Astrocyte (in vitro differentiated cells and primary cell): ENCODE data around the gene DDR1. TPM values are rescaled to one million over a fixed set of nuclear protein-coding genes. Genes with fewer than 3 reads are reported as not detected.

Experiments used
- DNase-seq: peaks from one replicate; pipeline ENCODE4 v3.0.0-alpha.2; 2010; ENCODE audit warnings: low read depth
- FAIRE-seq: peaks from 2 replicates; lab custom pipeline; 2011; peaks lifted over from hg19 to GRCh38; lab: Jason Lieb, UNC
- H2AFZ ChIP-seq: 2 replicates; pipeline ENCODE4 v1.6.0; 2012; ENCODE audit warnings: low read depth, low read length, inconsistent platforms
- H3K27ac ChIP-seq: 2 replicates; pipeline ENCODE4 v1.5.1; 2011; ENCODE audit warnings: low read depth, low read length, inconsistent platforms
- H3K27me3 ChIP-seq: 2 replicates; pipeline ENCODE4 v1.6.0; 2011; ENCODE audit warnings: low read length, inconsistent platforms; ENCODE audit not compliant: insufficient read depth
- H3K36me3 ChIP-seq: 2 replicates; pipeline ENCODE4 v1.5.1; 2011; ENCODE audit warnings: low read length, inconsistent platforms; ENCODE audit not compliant: insufficient read depth
- H3K4me1 ChIP-seq: 2 replicates; pipeline ENCODE4 v1.5.1; 2011; ENCODE audit warnings: low read length, inconsistent platforms; ENCODE audit not compliant: insufficient read depth
- H3K4me2 ChIP-seq: 2 replicates; pipeline ENCODE4 v1.6.0; 2012; ENCODE audit warnings: low read length, inconsistent platforms
- H3K4me3 ChIP-seq: 2 replicates; pipeline ENCODE4 v1.5.1; 2011; ENCODE audit warnings: low read depth, mild to moderate bottlenecking, low read length, inconsistent platforms; ENCODE audit not compliant: insufficient read depth
- H3K79me2 ChIP-seq: 2 replicates; pipeline ENCODE4 v1.6.0; 2012; ENCODE audit warnings: mild to moderate bottlenecking, low read length, inconsistent platforms; ENCODE audit not compliant: insufficient read depth
- H3K9ac ChIP-seq: 2 replicates; pipeline ENCODE4 v1.6.0; 2012; ENCODE audit warnings: mild to moderate bottlenecking, low read length, inconsistent platforms
- H3K9me3 ChIP-seq: 2 replicates; pipeline ENCODE4 v1.5.1; 2012; ENCODE audit warnings: low read depth, mild to moderate bottlenecking, low read length, inconsistent platforms; ENCODE audit not compliant: insufficient read depth
- H4K20me1 ChIP-seq: 2 replicates; pipeline ENCODE4 v1.6.0; 2012; ENCODE audit warnings: low read length, inconsistent platforms; ENCODE audit not compliant: insufficient read depth
- H3K27ac Mint-ChIP-seq: one replicate; pipeline ENCODE4 v1.8.0; 2021; ENCODE audit warnings: mild to moderate bottlenecking, mixed read lengths; ENCODE audit not compliant: unreplicated experiment
- H3K27me3 Mint-ChIP-seq: one replicate; pipeline ENCODE4 v1.8.0; 2021; ENCODE audit warnings: low read depth, mixed read lengths; ENCODE audit not compliant: unreplicated experiment
- H3K36me3 Mint-ChIP-seq: one replicate; pipeline ENCODE4 v1.8.0; 2021; ENCODE audit warnings: low read depth, mixed read lengths; ENCODE audit not compliant: unreplicated experiment
- H3K4me1 Mint-ChIP-seq: one replicate; pipeline ENCODE4 v1.8.0; 2021; ENCODE audit warnings: low read depth, mixed read lengths; ENCODE audit not compliant: unreplicated experiment
- H3K4me3 Mint-ChIP-seq: one replicate; pipeline ENCODE4 v1.8.0; 2021; ENCODE audit warnings: mild to moderate bottlenecking, moderate library complexity, mixed read lengths; ENCODE audit not compliant: unreplicated experiment
- H3K9me3 Mint-ChIP-seq: one replicate; pipeline ENCODE4 v1.8.0; 2021; ENCODE audit warnings: mild to moderate bottlenecking, mixed read lengths; ENCODE audit not compliant: unreplicated experiment
- CTCF ChIP-seq: IDR thresholded peaks from 2 replicates; pipeline ENCODE4 v1.5.1; 2011; ENCODE audit warnings: low read depth, mild to moderate bottlenecking, inconsistent platforms, low read length, moderate library complexity; ENCODE audit not compliant: insufficient read depth
- EZH2 ChIP-seq: IDR thresholded peaks from 2 replicates; pipeline ENCODE4 v1.6.1; 2012; ENCODE audit warnings: mild to moderate bottlenecking, low read length, inconsistent platforms; ENCODE audit not compliant: insufficient read depth
- total RNA-seq: library from RNA; stranded (reverse); gene quantifications from 2 replicates; pipeline ENCODE4 v1.2.1, GENCODE V29; 2021

Gene DDR1
- total RNA-seq, 1 donor from 2014 or later = 144 TPM

GRCh38 chr6:30837432-30837831 is 46.9 kb upstream of the DDR1 start:
- H3K4me1 Mint-ChIP-seq = peaks cover 4% of the 10 kb centered on the region
- no peak for DNase-seq

GRCh38 chr6:30837870-30838269 is 46.4 kb upstream of the DDR1 start:
- Mint-ChIP-seq H3K27ac (no peak overlapping the region), H3K4me1 (peaks cover 6% of the 10 kb centered on the region), H3K27me3 (peaks cover 6% of the 10 kb centered on the region), H3K9me3 (no peaks in the 10 kb centered on the region), H3K36me3 (no peaks in the 10 kb centered on the region), H3K4me3 (no peak overlapping the region)
- H3K9ac ChIP-seq = no peak overlapping the region
- no peaks in the 10 kb centered on the region for H3K79me2 ChIP-seq
- no peak overlapping the region for H3K27ac ChIP-seq
- H3K4me1 ChIP-seq = peaks cover 5% of the 10 kb centered on the region
- DNase-seq (no peak), FAIRE-seq (no peak)
- no peaks in the 10 kb centered on the region for H3K36me3 ChIP-seq
- no peaks in the 10 kb centered on the region for H3K9me3 ChIP-seq
- H3K27me3 ChIP-seq = no peaks in the 10 kb centered on the region
- no peak for TF ChIP-seq CTCF
- no peak for TF ChIP-seq EZH2
- no peaks in the 10 kb centered on the region for H4K20me1 ChIP-seq
- H3K4me2 ChIP-seq = no peak overlapping the region
- H2AFZ ChIP-seq = no peak overlapping the region
- no peak overlapping the region for H3K4me3 ChIP-seq

More at GRCh38 chr6:30837432-30837831, 46.9 kb upstream of the DDR1 start:
- H4K20me1 ChIP-seq = no peaks in the 10 kb centered on the region
- H3K4me1 ChIP-seq = peaks cover 5% of the 10 kb centered on the region
- H3K27me3 ChIP-seq = no peaks in the 10 kb centered on the region
- Mint-ChIP-seq H3K9me3 (no peaks in the 10 kb centered on the region), H3K36me3 (no peaks in the 10 kb centered on the region), H3K4me3 (no peak overlapping the region), H3K27ac (no peak overlapping the region), H3K27me3 (peaks cover 6% of the 10 kb centered on the region)
- no peak overlapping the region for H2AFZ ChIP-seq
- H3K27ac ChIP-seq = no peak overlapping the region
- no peaks in the 10 kb centered on the region for H3K36me3 ChIP-seq
- no peak overlapping the region for H3K4me2 ChIP-seq
- no peak for TF ChIP-seq CTCF
- TF ChIP-seq EZH2 = no peak
- FAIRE-seq = no peak
- no peaks in the 10 kb centered on the region for H3K79me2 ChIP-seq
- H3K9me3 ChIP-seq = no peaks in the 10 kb centered on the region
- H3K4me3 ChIP-seq = no peak overlapping the region
- no peak overlapping the region for H3K9ac ChIP-seq

- Histone ChIP-seq H2AFZ (no peak overlapping the region), H3K9ac (no peak overlapping the region), H4K20me1 (no peaks in the 10 kb centered on the region), H3K4me1 (peaks cover 12% of the 10 kb centered on the region), H3K27me3 (no peaks in the 10 kb centered on the region), H3K36me3 (no peaks in the 10 kb centered on the region), H3K79me2 (no peaks in the 10 kb centered on the region), H3K9me3 (no peaks in the 10 kb centered on the region), H3K4me3 (no peak overlapping the region), H3K4me2 (no peak overlapping the region), H3K27ac (no peak overlapping the region)
- FAIRE-seq (no peak), DNase-seq (no peak)
- no peak for TF ChIP-seq CTCF
- TF ChIP-seq EZH2 = no peak
- Mint-ChIP-seq H3K36me3 (no peaks in the 10 kb centered on the region), H3K27me3 (peaks cover 6% of the 10 kb centered on the region), H3K27ac (no peak overlapping the region), H3K4me1 (peaks cover 23% of the 10 kb centered on the region), H3K9me3 (no peaks in the 10 kb centered on the region), H3K4me3 (no peak overlapping the region)
Observed at GRCh38 chr6:30839671-30840070, 44.6 kb upstream of the DDR1 start.
